ENCODE measurements around the gene NT5DC4. TPM values are rescaled to one million over a fixed set of nuclear protein-coding genes. Genes with fewer than 3 reads are reported as not detected.

Gene NT5DC4
- total RNA-seq = not detected in 2 replicates

DNA sequence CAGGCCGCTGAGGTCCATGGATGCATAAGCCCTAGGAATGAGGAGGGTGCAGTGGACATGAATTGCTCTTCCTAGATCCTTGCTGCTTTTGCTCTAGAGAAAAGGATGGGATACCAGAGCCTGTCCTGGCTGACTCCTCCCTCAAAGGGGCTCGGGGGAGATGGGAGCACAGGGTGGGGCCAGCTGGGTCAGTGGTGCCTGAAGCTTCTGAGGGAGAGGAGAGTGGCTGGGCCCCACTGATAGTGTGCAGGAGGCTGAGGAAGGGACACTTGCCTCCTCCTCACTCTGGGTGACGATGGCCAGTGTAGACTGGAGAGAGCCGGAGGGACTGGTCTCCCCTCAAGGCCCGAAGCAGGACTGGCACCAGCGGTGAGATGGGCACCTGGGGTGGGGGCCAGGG is at the start of gene NT5DC4:
TSS of gene NT5DC4 (plus strand) at position 236 of the 400 bp plus-strand sequence. CDS start at position 296, 60 bp downstream.

DNA sequence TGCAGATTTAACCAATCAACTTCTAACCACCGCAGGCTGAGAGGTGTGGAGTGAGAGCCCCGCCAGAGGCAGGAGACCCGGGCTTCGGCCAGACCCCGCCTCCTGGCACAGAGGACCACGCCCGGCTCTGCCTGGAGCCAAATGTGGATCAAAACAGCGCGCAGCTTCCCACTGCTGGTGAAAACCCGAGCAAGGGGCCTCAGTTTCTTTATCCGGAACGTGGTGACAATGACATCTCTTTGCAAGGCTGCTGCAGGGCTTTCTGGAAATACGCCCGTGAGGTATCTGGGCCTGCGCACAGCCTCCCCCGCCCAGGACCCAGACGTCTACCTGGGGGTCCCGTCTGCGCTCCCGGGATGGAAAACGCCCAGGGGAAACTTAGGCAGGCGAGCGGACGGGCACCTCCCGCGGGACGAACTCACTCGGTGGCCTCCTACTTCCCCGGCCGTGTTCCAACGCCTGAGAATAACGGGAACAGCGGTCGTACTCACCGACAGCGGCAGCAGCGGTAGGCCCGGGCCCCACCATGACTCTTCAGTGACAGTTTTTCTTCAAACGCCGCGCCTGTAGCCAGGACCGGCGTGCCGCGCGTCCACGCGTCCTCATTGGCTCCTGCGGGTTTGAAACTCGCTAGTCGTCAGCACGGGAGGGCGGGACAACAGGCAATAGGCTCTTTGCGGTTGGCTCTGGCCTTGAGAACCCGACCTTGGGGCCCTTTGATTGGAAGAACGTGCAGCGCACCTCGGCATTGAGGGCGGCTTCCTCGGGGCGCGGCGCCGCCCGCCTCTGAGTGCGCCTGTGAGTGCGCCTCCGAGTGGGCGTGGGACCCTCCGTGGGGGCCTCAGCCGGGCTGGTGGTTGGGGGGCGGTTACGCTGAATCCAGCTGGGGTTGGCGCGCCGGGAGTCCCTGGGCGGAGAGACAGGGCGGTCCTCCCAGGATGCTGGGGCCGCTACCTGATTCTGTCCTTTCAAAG is 43.5 kb downstream of the NT5DC4 start, which contains the start of gene CKAP2L:
TSS of gene CKAP2L (minus strand) at position 539 of the 974 bp plus-strand sequence. CDS start at position 528, 11 bp downstream.

DNA sequence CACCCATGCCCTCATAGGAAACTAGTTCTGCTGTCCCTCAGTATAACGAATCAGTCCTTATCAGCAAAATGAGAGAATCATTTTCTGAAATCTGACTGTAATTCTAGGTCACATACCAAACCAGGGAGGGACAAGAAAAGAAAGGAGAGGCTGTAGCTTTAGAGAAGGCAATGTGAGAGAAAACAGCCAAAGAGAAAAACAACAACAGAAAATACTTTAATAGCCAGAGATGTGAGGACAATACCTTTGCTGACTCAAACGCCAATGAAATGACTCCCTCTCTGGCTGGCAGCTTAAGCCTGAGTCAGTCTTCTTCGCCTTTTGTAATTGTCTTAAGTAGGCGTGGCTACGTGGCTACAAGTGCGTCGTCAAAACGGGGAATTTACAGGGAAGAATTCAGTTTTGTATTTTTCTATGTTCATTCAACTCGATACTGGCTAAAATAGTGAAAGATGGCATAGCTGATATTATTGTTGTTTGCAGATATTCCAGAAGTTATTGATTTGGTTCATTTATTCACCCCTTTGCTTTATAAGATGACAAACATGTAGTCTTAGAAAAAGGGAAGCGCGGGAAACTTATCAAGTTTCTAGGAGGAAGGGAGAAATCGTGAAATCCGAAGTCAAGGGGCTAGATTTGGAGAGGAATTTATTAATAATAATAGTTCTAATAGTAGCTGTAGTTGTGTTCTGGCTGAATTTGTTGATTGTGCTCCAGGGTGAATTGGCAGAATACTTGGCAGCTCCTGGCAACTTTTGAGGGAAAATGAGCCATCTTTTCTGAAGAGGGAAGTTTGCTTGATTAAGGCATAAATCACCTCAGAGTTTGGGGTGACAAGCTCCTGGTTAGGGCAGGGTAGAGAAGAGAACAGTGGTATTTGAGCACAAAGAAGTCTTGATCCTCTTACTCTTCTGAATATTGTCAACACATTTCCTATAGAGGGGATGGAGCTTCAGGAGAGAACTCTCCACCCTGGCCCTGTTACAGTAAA is 63.7 kb downstream of the NT5DC4 start, which contains the start of gene IL1A:
TSS of gene IL1A (minus strand) at position 295 of the 991 bp plus-strand sequence. CDS start 723 bp downstream, outside the sequence.

Other genes starting within 250 kb of the NT5DC4 start
- gene TTL, start 238.9 kb upstream of the NT5DC4 start, total RNA-seq = 16.8 and 19.4 TPM in 2 replicates
- 6.3 and 11.1 TPM in 2 replicates for gene POLR1B, start 178.6 kb upstream of the NT5DC4 start, total RNA-seq
- 12.3 and 24.4 TPM in 2 replicates for gene CHCHD5, start 136.4 kb upstream of the NT5DC4 start, total RNA-seq
- gene SLC20A1, start 75.1 kb upstream of the NT5DC4 start, total RNA-seq = 22.1 and 53.0 TPM in 2 replicates
- 0.17 and 1.3 TPM in 2 replicates for gene CKAP2L, start 43.6 kb downstream of the NT5DC4 start, total RNA-seq
- gene IL1A, start 63.5 kb downstream of the NT5DC4 start, total RNA-seq = 0.09 and 0.32 TPM in 2 replicates
- 0.63 TPM in 1 of 2 replicates, not detected in the other for gene IL1B, start 115.8 kb downstream of the NT5DC4 start, total RNA-seq
- gene IL37, start 190.1 kb downstream of the NT5DC4 start, total RNA-seq = not detected in 2 replicates

Measured in bronchial smooth muscle cell (primary cell).